Osteoblast (primary cell): ENCODE measurements around the gene PSMD6. TPM values are rescaled to one million over a fixed set of nuclear protein-coding genes. Genes with fewer than 3 reads are reported as not detected.

Experiments
- DNase-seq: peaks from one replicate; pipeline ENCODE4 v3.0.0; 2011; ENCODE audit warnings: low spot score, mixed read lengths; ENCODE audit not compliant: insufficient read length; ENCODE audit errors: missing footprints
- H2AFZ ChIP-seq: 2 replicates; pipeline ENCODE4 v1.6.0; 2011; ENCODE audit warnings: mild to moderate bottlenecking, low read length
- H3K27ac ChIP-seq: 2 replicates; pipeline ENCODE4 v1.5.1; 2011; ENCODE audit warnings: mild to moderate bottlenecking, low read depth, low read length, moderate library complexity
- H3K27me3 ChIP-seq: 2 replicates; pipeline ENCODE4 v1.6.0; 2012; ENCODE audit warnings: mild to moderate bottlenecking, control low read depth, inconsistent platforms, low read length, moderate library complexity; ENCODE audit not compliant: insufficient read depth
- H3K36me3 ChIP-seq: 2 replicates; pipeline ENCODE4 v1.5.1; 2011; ENCODE audit warnings: mild to moderate bottlenecking, low read length, control low read depth, moderate library complexity; ENCODE audit not compliant: insufficient read depth
- H3K4me1 ChIP-seq: 2 replicates; pipeline ENCODE4 v1.5.1; 2011; ENCODE audit warnings: mild to moderate bottlenecking, low read length, control low read depth, moderate library complexity; ENCODE audit not compliant: insufficient read depth
- H3K4me2 ChIP-seq: 2 replicates; pipeline ENCODE4 v1.6.0; 2011; ENCODE audit warnings: mild to moderate bottlenecking, low read length; ENCODE audit not compliant: insufficient read depth
- H3K4me3 ChIP-seq: fragments of 200-600 bp; sonication (generic); 3 replicates; pipeline ENCODE4 v1.5.1; 2012; ENCODE audit warnings: mild to moderate bottlenecking, low read length, inconsistent platforms; ENCODE audit not compliant: insufficient read depth
- H3K79me2 ChIP-seq: 2 replicates; pipeline ENCODE4 v1.6.0; 2012; ENCODE audit warnings: mild to moderate bottlenecking, low read length, control low read depth, inconsistent platforms; ENCODE audit not compliant: insufficient read depth
- H3K9me3 ChIP-seq: 2 replicates; pipeline ENCODE4 v1.5.1; 2011; ENCODE audit warnings: low read depth, low read length, control low read depth
- H4K20me1 ChIP-seq: 2 replicates; pipeline ENCODE4 v1.6.0; 2012; ENCODE audit warnings: mild to moderate bottlenecking, low read length, control low read depth; ENCODE audit not compliant: insufficient read depth
- total RNA-seq: library from RNA; depleted of rRNA; stranded (reverse); fragments of >200 nt; gene quantifications from 2 replicates; pipeline ENCODE4 v1.2.3, GENCODE V29; 2012
- TF ChIP-seq, protein P1 (sequence below): IDR thresholded peaks from 2 replicates; pipeline ENCODE4 v1.5.1; 2011; ENCODE audit warnings: mild to moderate bottlenecking, low read depth, low read length, moderate library complexity; ENCODE audit errors: extremely low read depth

Gene PSMD6
- total RNA-seq, 1 donor, result 76.7 TPM

DNA sequence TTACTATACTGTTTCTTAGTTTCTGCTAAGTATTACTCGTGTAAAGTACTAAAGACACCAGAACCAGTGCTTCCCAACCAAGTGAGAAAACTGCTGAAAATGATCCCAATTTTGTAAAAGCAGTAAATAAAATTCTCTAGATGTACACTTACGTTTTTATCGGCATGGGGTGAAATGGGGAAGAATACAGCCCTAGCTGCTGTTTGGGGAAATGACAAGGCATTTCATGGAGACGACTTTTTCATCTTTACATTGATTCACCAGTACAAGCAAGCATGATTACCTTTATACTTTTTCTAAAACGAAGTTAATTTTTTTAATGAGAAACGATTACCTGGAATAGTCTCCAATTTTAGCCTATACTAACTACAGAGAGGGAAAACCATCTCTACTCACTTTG lies 1.4 kb downstream of the PSMD6 start:
- peaks cover 10% of the 10 kb centered on the region for H4K20me1 ChIP-seq
- H3K4me2 ChIP-seq, result peak overlapping the region; percentile 97
- H3K4me1 ChIP-seq, result peaks cover 15% of the 10 kb centered on the region
- no peaks in the 10 kb centered on the region for H3K9me3 ChIP-seq
- H3K36me3 ChIP-seq, result peaks cover 43% of the 10 kb centered on the region
- TF ChIP-seq, protein P1, sequence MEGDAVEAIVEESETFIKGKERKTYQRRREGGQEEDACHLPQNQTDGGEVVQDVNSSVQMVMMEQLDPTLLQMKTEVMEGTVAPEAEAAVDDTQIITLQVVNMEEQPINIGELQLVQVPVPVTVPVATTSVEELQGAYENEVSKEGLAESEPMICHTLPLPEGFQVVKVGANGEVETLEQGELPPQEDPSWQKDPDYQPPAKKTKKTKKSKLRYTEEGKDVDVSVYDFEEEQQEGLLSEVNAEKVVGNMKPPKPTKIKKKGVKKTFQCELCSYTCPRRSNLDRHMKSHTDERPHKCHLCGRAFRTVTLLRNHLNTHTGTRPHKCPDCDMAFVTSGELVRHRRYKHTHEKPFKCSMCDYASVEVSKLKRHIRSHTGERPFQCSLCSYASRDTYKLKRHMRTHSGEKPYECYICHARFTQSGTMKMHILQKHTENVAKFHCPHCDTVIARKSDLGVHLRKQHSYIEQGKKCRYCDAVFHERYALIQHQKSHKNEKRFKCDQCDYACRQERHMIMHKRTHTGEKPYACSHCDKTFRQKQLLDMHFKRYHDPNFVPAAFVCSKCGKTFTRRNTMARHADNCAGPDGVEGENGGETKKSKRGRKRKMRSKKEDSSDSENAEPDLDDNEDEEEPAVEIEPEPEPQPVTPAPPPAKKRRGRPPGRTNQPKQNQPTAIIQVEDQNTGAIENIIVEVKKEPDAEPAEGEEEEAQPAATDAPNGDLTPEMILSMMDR, result no peak
- peaks cover 31% of the 10 kb centered on the region for H3K79me2 ChIP-seq
- H3K4me3 ChIP-seq, result peak overlapping the region; percentile 96
- H2AFZ ChIP-seq, result no peak overlapping the region
- no peak for DNase-seq
- H3K27ac ChIP-seq, result peak overlapping the region; percentile 91
- H3K27me3 ChIP-seq, result no peaks in the 10 kb centered on the region

DNA sequence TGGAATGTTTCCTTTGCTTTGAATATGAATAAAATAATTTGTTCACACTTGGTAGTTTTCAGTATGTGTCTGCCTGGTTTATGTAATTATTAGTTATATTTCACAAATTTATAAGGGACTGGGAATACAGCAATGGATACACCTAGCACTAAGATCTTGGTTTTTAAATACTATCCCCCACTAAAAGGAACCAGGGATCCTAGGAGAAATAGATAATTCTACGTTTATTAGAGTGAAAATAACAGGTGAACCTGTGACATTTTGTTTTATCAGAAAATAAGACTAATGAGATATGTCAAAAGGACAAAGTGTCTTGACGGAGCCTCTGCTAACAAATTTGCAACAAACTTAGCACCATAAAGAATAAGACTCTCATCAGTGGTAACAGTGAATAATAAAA lies 3.4 kb downstream of the PSMD6 start:
- no peak overlapping the region for H2AFZ ChIP-seq
- no peak overlapping the region for H3K27ac ChIP-seq
- no peaks in the 10 kb centered on the region for H3K9me3 ChIP-seq
- H3K4me2 ChIP-seq, result no peak overlapping the region
- H3K4me1 ChIP-seq, result peaks cover 15% of the 10 kb centered on the region
- H3K27me3 ChIP-seq, result no peaks in the 10 kb centered on the region
- peaks cover 37% of the 10 kb centered on the region for H3K79me2 ChIP-seq
- H3K36me3 ChIP-seq, result peaks cover 58% of the 10 kb centered on the region
- DNase-seq, result no peak
- TF ChIP-seq, protein P1, result no peak
- no peak overlapping the region for H3K4me3 ChIP-seq
- H4K20me1 ChIP-seq, result peaks cover 12% of the 10 kb centered on the region

DNA sequence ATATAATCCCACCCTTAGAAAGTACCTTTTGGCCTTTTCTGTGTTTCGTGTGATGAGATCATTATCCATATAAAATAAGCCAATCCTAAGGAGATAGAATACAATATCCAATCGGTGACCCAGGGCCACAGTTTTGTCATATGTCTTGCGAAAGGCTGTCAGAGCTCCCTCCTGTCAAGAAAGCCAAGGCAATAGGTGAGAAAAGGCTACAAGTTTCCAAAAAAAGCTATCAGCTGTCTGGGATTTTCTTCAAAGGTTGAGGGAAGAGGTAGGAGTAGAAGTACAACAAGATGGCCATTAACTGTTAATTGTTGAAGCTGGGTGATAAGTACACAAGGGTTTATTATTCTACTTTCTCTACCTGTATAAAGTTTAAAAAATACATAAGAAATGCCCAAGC lies 4.0 kb downstream of the PSMD6 start:
- H3K27ac ChIP-seq, result peak overlapping the region; percentile 34
- TF ChIP-seq, protein P1, result no peak
- H3K4me3 ChIP-seq, result no peak overlapping the region
- peaks cover 64% of the 10 kb centered on the region for H3K36me3 ChIP-seq
- no peak overlapping the region for H3K4me2 ChIP-seq
- no peak for DNase-seq
- no peak overlapping the region for H2AFZ ChIP-seq
- H3K27me3 ChIP-seq, result no peaks in the 10 kb centered on the region
- H4K20me1 ChIP-seq, result peaks cover 12% of the 10 kb centered on the region
- peaks cover 43% of the 10 kb centered on the region for H3K79me2 ChIP-seq
- H3K9me3 ChIP-seq, result no peaks in the 10 kb centered on the region
- H3K4me1 ChIP-seq, result peaks cover 15% of the 10 kb centered on the region

DNA sequence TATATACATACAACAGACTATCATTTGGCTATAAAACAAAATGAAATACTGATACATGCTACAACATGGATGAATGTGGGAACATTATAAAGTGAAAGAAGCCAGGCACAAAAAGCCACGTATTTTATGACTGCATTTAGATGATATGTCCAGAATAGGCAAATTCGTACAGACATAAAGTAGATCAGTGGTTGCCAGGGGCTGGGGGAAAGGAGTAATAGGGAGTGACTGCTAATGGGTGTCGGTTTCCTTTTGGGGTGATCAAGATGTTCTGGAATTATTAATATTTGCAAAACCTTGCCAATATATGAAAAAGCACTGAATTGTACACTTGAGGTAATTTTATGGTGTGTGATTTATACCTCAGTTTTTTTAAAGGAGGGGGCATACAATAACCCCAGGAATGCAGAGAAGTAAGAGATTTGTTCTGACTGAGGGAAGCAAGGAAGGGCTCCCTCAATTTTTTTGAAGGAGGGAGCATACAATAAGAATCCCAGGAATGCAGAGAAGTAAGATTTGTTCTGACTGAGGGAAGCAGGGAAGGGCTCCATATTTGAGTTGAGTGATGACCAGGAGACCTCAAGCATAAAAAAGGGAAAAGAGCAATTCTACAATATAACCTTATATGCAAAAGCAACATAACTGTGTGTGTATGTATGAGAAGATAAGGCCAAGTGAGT lies 6.2 kb downstream of the PSMD6 start:
- peak overlapping the region; percentile 38 for H3K27ac ChIP-seq
- H3K4me1 ChIP-seq, result peaks cover 5% of the 10 kb centered on the region
- no peak overlapping the region for H3K4me3 ChIP-seq
- H3K9me3 ChIP-seq, result no peaks in the 10 kb centered on the region
- no peak for DNase-seq
- no peak overlapping the region for H3K4me2 ChIP-seq
- H2AFZ ChIP-seq, result no peak overlapping the region
- H3K27me3 ChIP-seq, result no peaks in the 10 kb centered on the region
- H3K79me2 ChIP-seq, result peaks cover 47% of the 10 kb centered on the region
- TF ChIP-seq, protein P1, result no peak
- peaks cover 86% of the 10 kb centered on the region for H3K36me3 ChIP-seq
- H4K20me1 ChIP-seq, result peaks cover 9% of the 10 kb centered on the region
